Measurements from ENCODE around the gene FNIP2. TPM values are rescaled to one million over a fixed set of nuclear protein-coding genes. Genes with fewer than 3 reads are reported as not detected.
"Not testable (repeated sequence)": the region's sequence is repeated elsewhere in the genome, so short reads cannot be mapped to it uniquely, and the experiment has no call there.

The FNIP2 gene
- total RNA-seq, 2 experiments from 2014 or later: 0.09 to 1.0 TPM

DNA sequence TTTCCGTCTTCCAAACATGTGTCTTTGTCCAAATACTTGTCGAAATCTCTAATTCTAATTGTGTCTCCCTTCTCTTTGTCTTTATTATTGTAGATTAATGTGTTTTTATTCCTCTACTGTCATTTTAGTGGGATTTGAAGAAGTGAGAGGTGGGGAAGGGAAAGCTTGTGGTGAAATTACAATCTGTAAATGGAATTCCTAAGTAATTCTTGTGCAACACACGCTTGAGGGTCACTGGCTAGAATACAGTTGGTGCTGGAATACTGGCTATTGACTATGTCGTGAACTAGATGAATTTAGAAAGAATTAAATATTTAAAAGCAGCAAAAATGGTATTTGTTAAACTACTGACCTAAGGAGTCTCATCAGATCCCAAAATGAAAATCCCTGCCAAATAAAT, 10.7 kb upstream of the FNIP2 start:
- H3K9me2 ChIP-seq (ENCODE audit: insufficient read depth, low read length): no peaks in the 10 kb centered on the region
- H3K4me1 ChIP-seq (ENCODE audit: insufficient read depth, low read length, poor library complexity, severe bottlenecking): no peaks in the 10 kb centered on the region
- H3K79me2 ChIP-seq (ENCODE audit: insufficient read depth, low read depth, low read length): no peaks in the 10 kb centered on the region
- H3K9me3 ChIP-seq (ENCODE audit: low read length): no peaks in the 10 kb centered on the region
- BruUV-seq (replicated peaks): no TSS peak
- H3K4me2 ChIP-seq (ENCODE audit: low read length): no peak overlapping the region
- intact Hi-C loops (cut with micrococcal nuclease; ENCODE audit: unreplicated experiment): no loop called here
- ChIA-PET POLR2A (no interaction called here), CTCF (ENCODE audit: unreplicated experiment) (no interaction called here)
- H4K20me1 ChIP-seq (ENCODE audit: insufficient read depth, low read length): no peaks in the 10 kb centered on the region
- no peak for DNase-seq (ENCODE audit: low spot score)
- H2AFZ ChIP-seq (ENCODE audit: low read length): no peak overlapping the region
- H3K27ac ChIP-seq (ENCODE audit: low read depth, low read length, poor library complexity, severe bottlenecking): no peak overlapping the region
- no peaks in the 10 kb centered on the region for H3K36me3 ChIP-seq (ENCODE audit: insufficient read depth, low read length)
- TF ChIP-seq, protein P1, sequence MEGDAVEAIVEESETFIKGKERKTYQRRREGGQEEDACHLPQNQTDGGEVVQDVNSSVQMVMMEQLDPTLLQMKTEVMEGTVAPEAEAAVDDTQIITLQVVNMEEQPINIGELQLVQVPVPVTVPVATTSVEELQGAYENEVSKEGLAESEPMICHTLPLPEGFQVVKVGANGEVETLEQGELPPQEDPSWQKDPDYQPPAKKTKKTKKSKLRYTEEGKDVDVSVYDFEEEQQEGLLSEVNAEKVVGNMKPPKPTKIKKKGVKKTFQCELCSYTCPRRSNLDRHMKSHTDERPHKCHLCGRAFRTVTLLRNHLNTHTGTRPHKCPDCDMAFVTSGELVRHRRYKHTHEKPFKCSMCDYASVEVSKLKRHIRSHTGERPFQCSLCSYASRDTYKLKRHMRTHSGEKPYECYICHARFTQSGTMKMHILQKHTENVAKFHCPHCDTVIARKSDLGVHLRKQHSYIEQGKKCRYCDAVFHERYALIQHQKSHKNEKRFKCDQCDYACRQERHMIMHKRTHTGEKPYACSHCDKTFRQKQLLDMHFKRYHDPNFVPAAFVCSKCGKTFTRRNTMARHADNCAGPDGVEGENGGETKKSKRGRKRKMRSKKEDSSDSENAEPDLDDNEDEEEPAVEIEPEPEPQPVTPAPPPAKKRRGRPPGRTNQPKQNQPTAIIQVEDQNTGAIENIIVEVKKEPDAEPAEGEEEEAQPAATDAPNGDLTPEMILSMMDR (conservative IDR thresholded peaks at IDR 0.05; ENCODE audit: low read length): no peak
- TF ChIP-seq EZH2phosphoT487 (IDR thresholded peaks at IDR 0.05; ENCODE audit: borderline replicate concordance, low read depth, low read length): no peak
- no peak overlapping the region for H3K4me3 ChIP-seq (ENCODE audit: low read depth, low read length, poor library complexity, severe bottlenecking)

DNA sequence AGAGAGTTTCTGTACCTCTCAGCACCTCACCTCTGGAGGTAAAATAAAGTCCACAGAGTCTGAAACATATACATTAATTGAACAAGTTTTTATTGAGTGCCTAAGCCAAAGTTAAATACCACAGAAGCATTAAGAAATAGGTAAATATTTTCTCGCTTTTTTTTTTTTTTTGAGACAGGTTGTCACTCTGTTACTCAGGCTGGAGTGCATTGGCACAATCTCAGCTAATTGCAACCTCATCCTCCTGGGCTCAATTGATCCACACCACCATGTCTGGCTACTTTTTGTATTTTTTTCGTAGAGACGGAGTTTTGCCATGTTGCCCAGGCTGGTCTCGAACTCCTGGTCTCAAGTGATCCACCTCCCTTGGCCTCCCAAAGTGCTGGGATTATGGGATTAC, 10.1 kb upstream of the FNIP2 start:
- H4K20me1 ChIP-seq (ENCODE audit: insufficient read depth, low read length): no peaks in the 10 kb centered on the region
- ChIA-PET CTCF (ENCODE audit: unreplicated experiment) (no interaction called here), POLR2A (no interaction called here)
- BruUV-seq (replicated peaks): no TSS peak
- TF ChIP-seq EZH2phosphoT487 (IDR thresholded peaks at IDR 0.05; ENCODE audit: borderline replicate concordance, low read depth, low read length): no peak
- TF ChIP-seq, protein P1 (conservative IDR thresholded peaks at IDR 0.05; ENCODE audit: low read length): no peak
- H3K4me2 ChIP-seq (ENCODE audit: low read length): no peak overlapping the region
- intact Hi-C loops (cut with micrococcal nuclease; ENCODE audit: unreplicated experiment): no loop called here
- H3K36me3 ChIP-seq (ENCODE audit: insufficient read depth, low read length): no peaks in the 10 kb centered on the region
- no peak overlapping the region for H2AFZ ChIP-seq (ENCODE audit: low read length)
- no peaks in the 10 kb centered on the region for H3K9me2 ChIP-seq (ENCODE audit: insufficient read depth, low read length)
- H3K4me1 ChIP-seq (ENCODE audit: insufficient read depth, low read length, poor library complexity, severe bottlenecking): no peaks in the 10 kb centered on the region
- no peak overlapping the region for H3K4me3 ChIP-seq (ENCODE audit: low read depth, low read length, poor library complexity, severe bottlenecking)
- no peak overlapping the region for H3K27ac ChIP-seq (ENCODE audit: low read depth, low read length, poor library complexity, severe bottlenecking)
- no peaks in the 10 kb centered on the region for H3K79me2 ChIP-seq (ENCODE audit: insufficient read depth, low read depth, low read length)
- DNase-seq (ENCODE audit: low spot score): no peak
- no peaks in the 10 kb centered on the region for H3K9me3 ChIP-seq (ENCODE audit: low read length)

DNA sequence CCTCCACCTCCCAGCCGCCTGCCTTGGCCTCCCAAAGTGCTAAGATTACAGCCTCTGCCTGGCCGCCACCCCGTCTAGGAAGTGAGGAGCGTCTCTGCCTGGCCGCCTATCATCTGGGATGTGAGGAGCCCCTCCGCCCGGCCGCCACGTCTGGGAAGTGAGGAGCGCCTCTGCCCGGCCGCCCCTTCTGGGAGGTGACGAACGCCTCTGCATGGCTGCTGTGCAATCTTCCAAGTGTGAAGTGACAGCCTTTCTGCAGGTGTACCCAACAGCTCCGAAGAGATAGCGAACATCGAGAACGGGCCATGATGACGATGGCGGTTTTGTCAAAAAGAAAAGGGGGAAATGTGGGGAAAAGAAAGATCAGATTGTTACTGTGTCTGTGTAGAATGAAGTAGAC, 9.3 kb upstream of the FNIP2 start:
- H3K4me3 ChIP-seq (ENCODE audit: low read depth, low read length, poor library complexity, severe bottlenecking); H3K9me2 ChIP-seq (ENCODE audit: insufficient read depth, low read length); H3K4me1 ChIP-seq (ENCODE audit: insufficient read depth, low read length, poor library complexity, severe bottlenecking); H3K79me2 ChIP-seq (ENCODE audit: insufficient read depth, low read depth, low read length); DNase-seq (ENCODE audit: low spot score); H3K9me3 ChIP-seq (ENCODE audit: low read length); BruUV-seq (replicated peaks); H2AFZ ChIP-seq (ENCODE audit: low read length); H4K20me1 ChIP-seq (ENCODE audit: insufficient read depth, low read length); POLR2A ChIA-PET; H3K27ac ChIP-seq (ENCODE audit: low read depth, low read length, poor library complexity, severe bottlenecking); H3K4me2 ChIP-seq (ENCODE audit: low read length); CTCF ChIA-PET (ENCODE audit: unreplicated experiment); intact Hi-C loops (cut with micrococcal nuclease; ENCODE audit: unreplicated experiment); H3K36me3 ChIP-seq (ENCODE audit: insufficient read depth, low read length): not testable (repeated sequence)

Measured in OCI-LY7 (cell line).